ENCODE data around the gene TMEM120B. TPM values are rescaled to one million over a fixed set of nuclear protein-coding genes. Genes with fewer than 3 reads are reported as not detected.

TMEM120B gene
- total and polyA plus RNA-seq, 2 of the 13 experiments (the other 11 are each of a cell fraction or from before 2014, with no cell fraction given): 7.1 to 12.9 TPM

- TF ChIP-seq HIC2 (CRISPR knock-in tag; IDR thresholded peaks at IDR 0.05; ENCODE audit: low read depth) (0 out of 2 replicates have a peak, but pooled peaks have one; percentile 23), THAP7 (CRISPR knock-in tag; IDR thresholded peaks at IDR 0.05) (no peak), ZNF770 (CRISPR knock-in tag; IDR thresholded peaks at IDR 0.05) (peak; percentile 49; the same call in 1 of the 2 replicates), RARA (CRISPR knock-in tag; IDR thresholded peaks at IDR 0.05) (peak; percentile 55), REL (CRISPR knock-in tag; conservative IDR thresholded peaks at IDR 0.05) (no peak), PATZ1 (CRISPR knock-in tag; IDR thresholded peaks at IDR 0.05) (peak; percentile 57; the same call in 1 of the 2 replicates), NR2F6 (IDR thresholded peaks at IDR 0.05) (no peak), NR2F6 (CRISPR knock-in tag; IDR thresholded peaks at IDR 0.05) (peak; percentile 45), ZBTB8A (CRISPR knock-in tag; IDR thresholded peaks at IDR 0.05; ENCODE audit: borderline replicate concordance, low read depth) (no peak)
These were observed 74.8 kb downstream of the TMEM120B start (continued) for GRCh38 chr12:121787063-121788025.
